ENCODE measurements around the gene C19orf12. TPM values are rescaled to one million over a fixed set of nuclear protein-coding genes. Genes with fewer than 3 reads are reported as not detected.

Gene C19orf12
- total and polyA plus RNA-seq, 2 of the 4 experiments (the other 2 are of a cell fraction), result 16.3 to 24.0 TPM

GRCh38 chr19:29712744-29713516, 2.1 kb downstream of the C19orf12 start:
- H3K27me3 ChIP-seq (ENCODE audit: control insufficient read depth, insufficient read depth, low read length), result no peaks in the 10 kb centered on the region
- no peak overlapping the region for H3K18ac ChIP-seq (ENCODE audit: low read depth, low read length)
- H3K36me3 ChIP-seq (ENCODE audit: control insufficient read depth, insufficient read depth, low read length), result peaks cover 5% of the 10 kb centered on the region
- H3K23ac ChIP-seq (ENCODE audit: low read depth, low read length), result no peak overlapping the region
- POLR2A ChIA-PET (ENCODE audit: unreplicated experiment), result no interaction called here
- H4K91ac ChIP-seq (ENCODE audit: insufficient read depth, low read depth, low read length), result no peak overlapping the region
- H3K14ac ChIP-seq (replicated peaks; ENCODE audit: low read depth, low read length), result no peak overlapping the region
- no peak overlapping the region for H4K5ac ChIP-seq (ENCODE audit: low read depth, low read length)
- DNase-seq (no peak), ATAC-seq (ENCODE audit: low read depth) (no peak)
- no peak overlapping the region for H2BK5ac ChIP-seq (ENCODE audit: low read depth, low read length, poor library complexity, severe bottlenecking)
- no peaks in the 10 kb centered on the region for H3K9me3 ChIP-seq (ENCODE audit: control insufficient read depth, insufficient read depth, low read length)
- no peak overlapping the region for H2AFZ ChIP-seq (replicated peaks; ENCODE audit: low read length, poor library complexity)
- no peak overlapping the region for H3K56ac ChIP-seq (ENCODE audit: extremely low read depth, insufficient read depth, low read length)
- no peak overlapping the region for H2BK120ac ChIP-seq (ENCODE audit: low read depth, low read length)
- no peak overlapping the region for H3K4ac ChIP-seq (ENCODE audit: low read depth, low read length)
- peaks cover 27 to 65% of the 10 kb centered on the region in 2 experiments for H3K79me1 ChIP-seq (ENCODE audit: low read depth in 1 of 2, low read length in 2 of 2)
- intact Hi-C loops (cut with micrococcal nuclease) (no loop called here), in situ Hi-C loops (cut with MboI; ENCODE audit: low sequenced_read_pairs) (no loop called here), dilution Hi-C loops (cut with HindIII; ENCODE audit: low sequenced_read_pairs, unreplicated experiment) (no loop called here)
- peaks cover 6% of the 10 kb centered on the region for H3K4me1 ChIP-seq (ENCODE audit: control insufficient read depth, insufficient read depth, low read length)
- TF ChIP-seq RCOR1 (IDR thresholded peaks at IDR 0.05; ENCODE audit: insufficient replicate concordance, low read length) (no peak), RFX5 (IDR thresholded peaks at IDR 0.05; ENCODE audit: low read depth, low read length) (no peak), MAFK (IDR thresholded peaks at IDR 0.05; ENCODE audit: low read depth, low read length) (no peak), CHD1 (IDR thresholded peaks at IDR 0.05; ENCODE audit: low read depth, low read length) (no peak), POLR2A (IDR thresholded peaks at IDR 0.05; ENCODE audit: low read depth, low read length) (no peak), SMC3 (IDR thresholded peaks at IDR 0.05; ENCODE audit: low read depth, low read length) (no peak), NFE2L2 (IDR thresholded peaks at IDR 0.05; ENCODE audit: low read depth, low read length) (no peak), BHLHE40 (IDR thresholded peaks at IDR 0.05; ENCODE audit: low read depth, low read length) (no peak), CEBPB (IDR thresholded peaks at IDR 0.05; ENCODE audit: low read depth, low read length) (no peak), RAD21 (IDR thresholded peaks at IDR 0.05; ENCODE audit: low read length) (no peak), MXI1 (IDR thresholded peaks at IDR 0.05; ENCODE audit: borderline replicate concordance, low read depth, low read length) (no peak), CTCF (conservative IDR thresholded peaks at IDR 0.05; ENCODE audit: low read depth, low read length) (no peak), USF2 (IDR thresholded peaks at IDR 0.05; ENCODE audit: low read depth, low read length) (no peak), FOS (IDR thresholded peaks at IDR 0.05; ENCODE audit: low read depth, low read length) (no peak), MAZ (IDR thresholded peaks at IDR 0.05; ENCODE audit: borderline replicate concordance, low read depth, low read length) (no peak), ELK1 (IDR thresholded peaks at IDR 0.05; ENCODE audit: borderline replicate concordance, low read depth, low read length) (no peak)
- H4K8ac ChIP-seq (ENCODE audit: low read depth in 2 of 2, low read length in 2 of 2), result no peak overlapping the region
- 60% methylated on average over 1 of the region's 9 CpGs; no CpG with 5 or more reads in 1 of the 2 experiments for WGBS, 2 experiments (ENCODE audit: extremely low coverage in 2 of 2, insufficient read length in 1 of 2)
- H3K27ac ChIP-seq (ENCODE audit: insufficient read depth, low read length), result no peak overlapping the region
- no peak overlapping the region for H2AK5ac ChIP-seq (ENCODE audit: low read depth, low read length)
- H3K4me3 ChIP-seq (ENCODE audit: insufficient read depth, low read depth, low read length), result no peak overlapping the region
- H2AK9ac ChIP-seq (replicated peaks; ENCODE audit: low read depth, low read length, poor library complexity), result no peak overlapping the region
- CTCF ChIA-PET, result no interaction called here
- H2BK15ac ChIP-seq (ENCODE audit: low read depth, low read length), result no peak overlapping the region
- H3K9me1 ChIP-seq (ENCODE audit: insufficient read depth, low read length), result no peaks in the 10 kb centered on the region; the same call in 1 of the 2 replicates
- peaks cover 4% of the 10 kb centered on the region for H4K20me1 ChIP-seq (ENCODE audit: insufficient read depth, low read length)
- no peak overlapping the region for H2BK20ac ChIP-seq (ENCODE audit: low read depth, low read length)
- no peak overlapping the region for H3K9ac ChIP-seq (ENCODE audit: low read depth, low read length)
- no TSS peak for BruUV-seq (replicated peaks)
- no peak overlapping the region for H3K4me2 ChIP-seq (ENCODE audit: low read depth, low read length)
